NCI-H69 (cell line): ENCODE measurements around the gene C1QTNF6.

Experiments used
- DNase-seq: peaks from one replicate; lab custom pipeline; 2025; lab: John Stamatoyannopoulos, UW

Gene C1QTNF6

GRCh38 chr22:37141971-37142370 lies 46.1 kb downstream of the C1QTNF6 start:
- DNase-seq: no peak

- no peak for DNase-seq
These were observed 46.6 kb downstream of the C1QTNF6 start for GRCh38 chr22:37141476-37141875.

GRCh38 chr22:37140686-37141323 lies 47.2 kb downstream of the C1QTNF6 start:
- DNase-seq: no peak

GRCh38 chr22:37139762-37140161 lies 48.3 kb downstream of the C1QTNF6 start:
- DNase-seq: no peak

- no peak for DNase-seq
These were observed 49.0 kb downstream of the C1QTNF6 start for GRCh38 chr22:37138849-37139561.

GRCh38 chr22:37137903-37138665 lies 50.0 kb downstream of the C1QTNF6 start:
- no peak for DNase-seq

- no peak for DNase-seq
These were observed 50.9 kb downstream of the C1QTNF6 start for GRCh38 chr22:37137131-37137530.

- no peak for DNase-seq
These were observed 53.0 kb downstream of the C1QTNF6 start for GRCh38 chr22:37135023-37135422.

- no peak for DNase-seq
These were observed 54.6 kb downstream of the C1QTNF6 start for GRCh38 chr22:37133304-37134018.

GRCh38 chr22:37132773-37133172 lies 55.3 kb downstream of the C1QTNF6 start:
- no peak for DNase-seq
